Parathyroid adenoma (tissue), 2 donors: ENCODE measurements around the gene SPEG.

ENCODE experiments used
- H2AFZ ChIP-seq: fragments of 300-600 bp; sonication (generic); one replicate; pipeline ENCODE4 v1.7.0; 2017; ENCODE audit warnings: antibody characterized with exemption, mild to moderate bottlenecking
- H3K27ac ChIP-seq: fragments of 300-600 bp; sonication (generic); one replicate; pipeline ENCODE4 v1.7.0; 2017
- H3K27me3 ChIP-seq: fragments of 300-600 bp; sonication (generic); one replicate; pipeline ENCODE4 v1.7.0; 2017; ENCODE audit warnings: low read length; ENCODE audit not compliant: control insufficient read depth, insufficient read depth
- H3K36me3 ChIP-seq: fragments of 300-600 bp; sonication (generic); one replicate; pipeline ENCODE4 v1.7.0; 2017; ENCODE audit warnings: low read length; ENCODE audit not compliant: control insufficient read depth, insufficient read depth
- H3K4me1 ChIP-seq: fragments of 300-600 bp; sonication (generic); one replicate; pipeline ENCODE4 v1.7.0; 2017; ENCODE audit warnings: control low read depth
- H3K4me2 ChIP-seq: fragments of 300-600 bp; sonication (generic); one replicate; pipeline ENCODE4 v1.7.0; 2017; ENCODE audit warnings: low read length
- H3K4me3 ChIP-seq: fragments of 300-600 bp; sonication (generic); one replicate; pipeline ENCODE4 v1.7.0; 2017; ENCODE audit warnings: low read depth, low read length
- H3K79me2 ChIP-seq: fragments of 300-600 bp; sonication (generic); one replicate; pipeline ENCODE4 v1.7.0; 2017; ENCODE audit warnings: control low read depth
- H3K9ac ChIP-seq: fragments of 300-600 bp; sonication (generic); one replicate; pipeline ENCODE4 v1.7.0; 2017; ENCODE audit warnings: mild to moderate bottlenecking
- H3K9me3 ChIP-seq: fragments of 300-600 bp; sonication (generic); one replicate; pipeline ENCODE4 v1.7.0; 2017; ENCODE audit warnings: low read length; ENCODE audit not compliant: control insufficient read depth
- CTCF ChIP-seq: fragments of 300-600 bp; sonication (generic); IDR thresholded peaks from one replicate; pipeline ENCODE4 v1.7.0; 2017; ENCODE audit warnings: antibody characterized with exemption, mild to moderate bottlenecking
- donor health status: primary hyperparathyroidism.

The SPEG gene

GRCh38 chr2:219488844-219489194 is 54.2 kb downstream of the SPEG start:
- TF ChIP-seq CTCF: no peak
- Histone ChIP-seq H3K36me3 (no peaks in the 10 kb centered on the region), H3K9me3 (no peaks in the 10 kb centered on the region), H3K9ac (no peak overlapping the region), H3K27ac (no peak overlapping the region), H3K4me2 (no peak overlapping the region), H3K4me3 (no peak overlapping the region), H2AFZ (no peak overlapping the region), H3K27me3 (no peaks in the 10 kb centered on the region), H3K79me2 (no peaks in the 10 kb centered on the region), H3K4me1 (peaks cover 7% of the 10 kb centered on the region)

GRCh38 chr2:219489315-219489714 is 54.7 kb downstream of the SPEG start:
- no peaks in the 10 kb centered on the region for H3K79me2 ChIP-seq
- H3K27me3 ChIP-seq: no peaks in the 10 kb centered on the region
- no peaks in the 10 kb centered on the region for H3K9me3 ChIP-seq
- no peaks in the 10 kb centered on the region for H3K36me3 ChIP-seq
- H2AFZ ChIP-seq: no peak overlapping the region
- no peak overlapping the region for H3K27ac ChIP-seq
- H3K4me2 ChIP-seq: no peak overlapping the region
- no peak overlapping the region for H3K4me3 ChIP-seq
- H3K4me1 ChIP-seq: peaks cover 7% of the 10 kb centered on the region
- H3K9ac ChIP-seq: no peak overlapping the region
- TF ChIP-seq CTCF: no peak

- H3K27ac ChIP-seq: no peak overlapping the region
Measured at GRCh38 chr2:219490186-219490585, 55.5 kb downstream of the SPEG start.

GRCh38 chr2:219490600-219491130 is 56.0 kb downstream of the SPEG start:
- TF ChIP-seq CTCF: no peak
- H3K27me3 ChIP-seq: no peaks in the 10 kb centered on the region
- no peak overlapping the region for H2AFZ ChIP-seq
- no peaks in the 10 kb centered on the region for H3K36me3 ChIP-seq
- H3K9ac ChIP-seq: no peak overlapping the region
- H3K4me1 ChIP-seq: peaks cover 7% of the 10 kb centered on the region
- H3K27ac ChIP-seq: no peak overlapping the region
- H3K4me2 ChIP-seq: no peak overlapping the region
- H3K4me3 ChIP-seq: no peak overlapping the region
- no peaks in the 10 kb centered on the region for H3K79me2 ChIP-seq
- H3K9me3 ChIP-seq: no peaks in the 10 kb centered on the region

More at GRCh38 chr2:219490186-219490585, 55.5 kb downstream of the SPEG start:
- Histone ChIP-seq H3K4me3 (no peak overlapping the region), H3K36me3 (no peaks in the 10 kb centered on the region), H2AFZ (no peak overlapping the region), H3K9me3 (no peaks in the 10 kb centered on the region), H3K79me2 (no peaks in the 10 kb centered on the region), H3K4me2 (no peak overlapping the region), H3K27me3 (no peaks in the 10 kb centered on the region), H3K9ac (no peak overlapping the region), H3K4me1 (peaks cover 7% of the 10 kb centered on the region)
- TF ChIP-seq CTCF: no peak

- Histone ChIP-seq H3K9ac (no peak overlapping the region), H3K36me3 (no peaks in the 10 kb centered on the region), H3K27ac (no peak overlapping the region), H3K4me3 (no peak overlapping the region), H2AFZ (no peak overlapping the region), H3K4me2 (no peak overlapping the region), H3K27me3 (no peaks in the 10 kb centered on the region), H3K9me3 (no peaks in the 10 kb centered on the region), H3K4me1 (peaks cover 4% of the 10 kb centered on the region), H3K79me2 (no peaks in the 10 kb centered on the region)
- no peak for TF ChIP-seq CTCF
Measured at GRCh38 chr2:219491278-219491963, 56.8 kb downstream of the SPEG start.
